GM23338 (cell line): ENCODE measurements around the gene EXOC1L. TPM values are rescaled to one million over a fixed set of nuclear protein-coding genes. Genes with fewer than 3 reads are reported as not detected.
A peak's percentile ranks its signal among the peaks of the same experiment; 100 is the strongest.
"Not testable (repeated sequence)": the region's sequence is repeated elsewhere in the genome, so short reads cannot be mapped to it uniquely, and the experiment has no call there.

Experiments
- ATAC-seq: fragments of 200-7000 bp; cut with Tn5 transposase; 3 replicates; pipeline ENCODE4 v1.9.1; 2020
- DNase-seq: peaks from one replicate; pipeline ENCODE4 v3.0.0-alpha.2; 2015; ENCODE audit warnings: low spot score
- H2AFZ ChIP-seq: fragments of 200-600 bp; sonication (generic); 2 replicates; pipeline ENCODE4 v1.8.0; 2016; ENCODE audit warnings: antibody characterized with exemption, mild to moderate bottlenecking, moderate library complexity
- H3F3A ChIP-seq: fragments of 200-600 bp; sonication (generic); replicated peaks from 2 replicates; pipeline ENCODE4 v1.8.0; 2017; ENCODE audit warnings: antibody characterized with exemption, mixed run types, low read depth
- H3K27ac ChIP-seq: fragments of 200-600 bp; sonication (generic); 2 replicates; pipeline ENCODE4 v1.6.1; 2016; ENCODE audit warnings: low read depth
- H3K27me3 ChIP-seq: fragments of 200-600 bp; sonication (generic); 2 replicates; pipeline ENCODE4 v1.8.0; 2016; ENCODE audit warnings: mild to moderate bottlenecking, mixed run types, moderate library complexity; ENCODE audit not compliant: insufficient read depth
- H3K36me3 ChIP-seq: fragments of 200-600 bp; sonication (generic); 2 replicates; pipeline ENCODE4 v1.8.0; 2016; ENCODE audit warnings: mild to moderate bottlenecking; ENCODE audit not compliant: insufficient read depth
- H3K4me1 ChIP-seq: fragments of 200-600 bp; sonication (generic); 2 replicates; pipeline ENCODE4 v1.8.0; 2016; ENCODE audit warnings: mild to moderate bottlenecking, moderate library complexity; ENCODE audit not compliant: insufficient read depth
- H3K4me2 ChIP-seq: fragments of 200-600 bp; sonication (generic); 2 replicates; pipeline ENCODE4 v1.7.1; 2017; ENCODE audit warnings: mixed run types
- H3K4me3 ChIP-seq: fragments of 200-600 bp; sonication (generic); 2 replicates; pipeline ENCODE4 v1.6.1; 2016; ENCODE audit warnings: mixed run types
- H3K79me2 ChIP-seq: fragments of 200-600 bp; sonication (generic); replicated peaks from 2 replicates; pipeline ENCODE4 v1.8.0; 2017; ENCODE audit warnings: mild to moderate bottlenecking; ENCODE audit not compliant: insufficient read depth
- H3K9me2 ChIP-seq: fragments of 200-600 bp; sonication (generic); 2 replicates; pipeline ENCODE4 v1.8.0; 2017; ENCODE audit not compliant: insufficient read depth
- H4K20me1 ChIP-seq: fragments of 200-600 bp; sonication (generic); replicated peaks from 2 replicates; pipeline ENCODE4 v1.8.0; 2017; ENCODE audit warnings: mild to moderate bottlenecking; ENCODE audit not compliant: insufficient read depth
- H3K27ac Mint-ChIP-seq: 2 replicates; pipeline ENCODE4 v1.8.0; 2020; ENCODE audit warnings: inconsistent platforms, mild to moderate bottlenecking, moderate library complexity, mixed read lengths
- H3K27me3 Mint-ChIP-seq: 3 replicates; pipeline ENCODE4 v1.8.0; 2022; ENCODE audit warnings: low read depth, mild to moderate bottlenecking, moderate library complexity, mixed read lengths, inconsistent platforms; ENCODE audit not compliant: insufficient read depth, poor library complexity
- H3K36me3 Mint-ChIP-seq: 3 replicates; pipeline ENCODE4 v1.8.0; 2021; ENCODE audit warnings: low read depth, mild to moderate bottlenecking, inconsistent platforms, moderate library complexity, mixed read lengths
- H3K4me1 Mint-ChIP-seq: 3 replicates; pipeline ENCODE4 v1.8.0; 2020; ENCODE audit warnings: mild to moderate bottlenecking, inconsistent platforms, mixed read lengths
- H3K4me3 Mint-ChIP-seq: 3 replicates; pipeline ENCODE4 v1.8.0; 2021; ENCODE audit warnings: moderate library complexity, mild to moderate bottlenecking, inconsistent platforms, mixed read lengths
- H3K9me3 Mint-ChIP-seq: 3 replicates; pipeline ENCODE4 v1.8.0; 2020; ENCODE audit warnings: moderate library complexity, mild to moderate bottlenecking, inconsistent platforms, mixed read lengths
- EZH2 ChIP-seq: fragments of 200-600 bp; sonication (generic); IDR thresholded peaks from one replicate; pipeline ENCODE4 v1.8.0; 2017; ENCODE audit warnings: antibody characterized with exemption, mild to moderate bottlenecking, low read depth; ENCODE audit not compliant: unreplicated experiment
- POLR2AphosphoS5 ChIP-seq: IDR thresholded peaks from 2 replicates; pipeline ENCODE4 v1.6.1; 2016; ENCODE audit warnings: antibody characterized with exemption, low read depth
- polyA plus RNA-seq: library from polyadenylated mRNA; unstranded; fragments of >200 nt; fragmentation: Nextera tagmentation; extraction: Ambion mirVana; gene quantifications from 2 replicates; pipeline ENCODE4 v1.2.1, GENCODE V29; 2016
- total RNA-seq: library from RNA; depleted of rRNA; stranded (reverse); fragments of >200 nt; shearing (Covaris generic); gene quantifications from 2 replicates; pipeline ENCODE4 v1.2.3, GENCODE V29; 2014
- TF ChIP-seq, protein P1 (sequence below), 2 experiments: fragments of 200-600 bp in 1 of 2; sonication (generic) in 1 of 2; conservative IDR thresholded peaks; 2 replicates each; pipeline versions ENCODE4 v1.5.1 to v1.6.1; 2016 to 2017; ENCODE audit warnings: antibody characterized with exemption in 2 of 2, low read depth in 2 of 2, mild to moderate bottlenecking in 2 of 2, moderate library complexity in 1 of 2
- TF ChIP-seq, protein P2 (sequence below): IDR thresholded peaks from 2 replicates; pipeline ENCODE4 v1.6.1; 2016; ENCODE audit warnings: antibody characterized with exemption

Gene EXOC1L
- total and polyA plus RNA-seq, 2 experiments from 2014 or later: not detected

- TF ChIP-seq, protein P1, sequence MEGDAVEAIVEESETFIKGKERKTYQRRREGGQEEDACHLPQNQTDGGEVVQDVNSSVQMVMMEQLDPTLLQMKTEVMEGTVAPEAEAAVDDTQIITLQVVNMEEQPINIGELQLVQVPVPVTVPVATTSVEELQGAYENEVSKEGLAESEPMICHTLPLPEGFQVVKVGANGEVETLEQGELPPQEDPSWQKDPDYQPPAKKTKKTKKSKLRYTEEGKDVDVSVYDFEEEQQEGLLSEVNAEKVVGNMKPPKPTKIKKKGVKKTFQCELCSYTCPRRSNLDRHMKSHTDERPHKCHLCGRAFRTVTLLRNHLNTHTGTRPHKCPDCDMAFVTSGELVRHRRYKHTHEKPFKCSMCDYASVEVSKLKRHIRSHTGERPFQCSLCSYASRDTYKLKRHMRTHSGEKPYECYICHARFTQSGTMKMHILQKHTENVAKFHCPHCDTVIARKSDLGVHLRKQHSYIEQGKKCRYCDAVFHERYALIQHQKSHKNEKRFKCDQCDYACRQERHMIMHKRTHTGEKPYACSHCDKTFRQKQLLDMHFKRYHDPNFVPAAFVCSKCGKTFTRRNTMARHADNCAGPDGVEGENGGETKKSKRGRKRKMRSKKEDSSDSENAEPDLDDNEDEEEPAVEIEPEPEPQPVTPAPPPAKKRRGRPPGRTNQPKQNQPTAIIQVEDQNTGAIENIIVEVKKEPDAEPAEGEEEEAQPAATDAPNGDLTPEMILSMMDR (conservative IDR thresholded peaks at IDR 0.05; ENCODE audit: low read depth in 2 of 2): no peak
- TF ChIP-seq POLR2AphosphoS5 (no peak), EZH2 (no peak)
Observed at GRCh38 chr4:55838952-55839351, 19.4 kb downstream of the EXOC1L start (continued).

DNA sequence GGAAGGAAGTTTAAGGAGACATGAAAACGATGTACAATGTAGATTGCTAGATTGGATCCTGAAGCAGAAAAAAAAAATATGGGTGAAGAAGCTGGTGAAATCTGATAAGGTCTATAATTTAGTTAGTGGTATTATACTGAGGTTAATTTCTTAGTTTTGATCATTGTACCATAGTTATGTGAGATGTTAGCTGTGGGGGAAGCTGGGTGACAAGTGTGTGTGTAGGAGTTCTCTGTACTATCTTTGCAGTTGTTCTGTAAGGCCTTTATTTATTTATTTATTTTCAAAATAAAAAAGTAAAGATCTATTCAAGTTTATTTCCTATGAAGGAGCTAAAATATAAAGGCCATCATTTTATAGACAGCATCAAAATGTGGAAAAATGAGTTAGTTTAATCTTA, 21.4 kb downstream of the EXOC1L start:
- H3K4me3 Mint-ChIP-seq: no peak overlapping the region
- H3K27me3 Mint-ChIP-seq: no peaks in the 10 kb centered on the region
- H3K36me3 ChIP-seq: no peaks in the 10 kb centered on the region

GRCh38 chr4:55841373-55842239, 22.0 kb downstream of the EXOC1L start:
- Mint-ChIP-seq H3K36me3 (peaks cover 15% of the 10 kb centered on the region; the same call in 2 of the 3 replicates), H3K4me3 (peak overlapping the region; percentile 50), H3K27ac (peak overlapping the region; percentile 78), H3K9me3 (peaks cover 21% of the 10 kb centered on the region)
- not testable (repeated sequence) for H3K27me3 ChIP-seq, H3K36me3 ChIP-seq, H3K4me1 Mint-ChIP-seq, H3K4me1 ChIP-seq, H3K27me3 Mint-ChIP-seq, DNase-seq, H3K79me2 ChIP-seq, H3F3A ChIP-seq, H3K9me2 ChIP-seq, H3K27ac ChIP-seq, H4K20me1 ChIP-seq, ATAC-seq
- peak overlapping the region; percentile 69; the same call in 1 of the 2 replicates for H3K4me2 ChIP-seq
- 0 out of 2 replicates have a peak overlapping the region, but pooled peaks have one; percentile 14 for H2AFZ ChIP-seq
- peak overlapping the region; percentile 45 for H3K4me3 ChIP-seq

More for the DNA sequence above, 21.4 kb downstream of the EXOC1L start:
- ATAC-seq (no peak), DNase-seq (no peak)
- Histone ChIP-seq H3K9me2 (peaks cover 2% of the 10 kb centered on the region; the same call in 1 of the 2 replicates), H4K20me1 (no peaks in the 10 kb centered on the region), H3K4me2 (no peak overlapping the region), H2AFZ (0 out of 2 replicates have a peak overlapping the region, but pooled peaks have one; percentile 14), H3K4me3 (no peak overlapping the region), H3K4me1 (0 out of 2 replicates have a peak, but pooled peaks cover 7% of the 10 kb centered on the region), H3K27me3 (no peaks in the 10 kb centered on the region), H3K27ac (no peak overlapping the region), H3K79me2 (no peaks in the 10 kb centered on the region), H3F3A (no peaks in the 10 kb centered on the region)
- H3K27ac Mint-ChIP-seq: no peak overlapping the region
- peaks cover 6% of the 10 kb centered on the region for H3K4me1 Mint-ChIP-seq
- H3K9me3 Mint-ChIP-seq: peaks cover 21% of the 10 kb centered on the region
- peaks cover 15% of the 10 kb centered on the region; the same call in 2 of the 3 replicates for H3K36me3 Mint-ChIP-seq
- no peak for TF ChIP-seq EZH2
- TF ChIP-seq, protein P2, sequence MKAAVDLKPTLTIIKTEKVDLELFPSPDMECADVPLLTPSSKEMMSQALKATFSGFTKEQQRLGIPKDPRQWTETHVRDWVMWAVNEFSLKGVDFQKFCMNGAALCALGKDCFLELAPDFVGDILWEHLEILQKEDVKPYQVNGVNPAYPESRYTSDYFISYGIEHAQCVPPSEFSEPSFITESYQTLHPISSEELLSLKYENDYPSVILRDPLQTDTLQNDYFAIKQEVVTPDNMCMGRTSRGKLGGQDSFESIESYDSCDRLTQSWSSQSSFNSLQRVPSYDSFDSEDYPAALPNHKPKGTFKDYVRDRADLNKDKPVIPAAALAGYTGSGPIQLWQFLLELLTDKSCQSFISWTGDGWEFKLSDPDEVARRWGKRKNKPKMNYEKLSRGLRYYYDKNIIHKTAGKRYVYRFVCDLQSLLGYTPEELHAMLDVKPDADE: no peak

DNA sequence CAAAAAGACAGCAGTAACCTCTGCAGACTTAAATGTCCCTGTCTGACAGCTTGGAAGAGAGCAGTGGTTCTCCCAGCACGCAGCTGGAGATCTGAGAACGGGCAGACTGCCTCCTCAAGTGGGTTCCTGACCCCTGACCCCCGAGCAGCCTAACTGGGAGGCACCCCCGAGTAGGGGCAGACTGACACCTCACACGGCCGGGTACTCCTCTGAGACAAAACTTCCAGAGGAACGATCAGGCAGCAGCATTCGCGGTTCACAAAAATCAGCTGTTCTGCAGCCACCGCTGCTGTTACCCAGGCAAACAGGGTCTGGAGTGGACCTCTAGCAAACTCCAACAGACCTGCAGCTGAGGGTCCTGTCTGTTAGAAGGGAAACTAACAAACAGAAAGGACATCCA, 22.7 kb downstream of the EXOC1L start:
- H3K36me3 ChIP-seq, H4K20me1 ChIP-seq, H3K9me2 ChIP-seq, H3K27me3 ChIP-seq, H3K27me3 Mint-ChIP-seq, H3K27ac ChIP-seq, H3K4me1 Mint-ChIP-seq, ATAC-seq, DNase-seq, H3K4me1 ChIP-seq, H3K79me2 ChIP-seq, H2AFZ ChIP-seq, H3K27ac Mint-ChIP-seq, H3F3A ChIP-seq: not testable (repeated sequence)
- Mint-ChIP-seq H3K36me3 (peaks cover 15% of the 10 kb centered on the region; the same call in 2 of the 3 replicates), H3K4me3 (peak overlapping the region; percentile 47), H3K9me3 (peaks cover 21% of the 10 kb centered on the region)
- H3K4me3 ChIP-seq: peak overlapping the region; percentile 41; the same call in 1 of the 2 replicates
- H3K4me2 ChIP-seq: peak overlapping the region; percentile 69
